CD14-positive monocyte (primary cell): Measurements from ENCODE around the gene CYFIP2. TPM values are rescaled to one million over a fixed set of nuclear protein-coding genes. Genes with fewer than 3 reads are reported as not detected.

Experiments
- DNase-seq, 3 donors: peaks; one replicate each; pipeline ENCODE4 v3.0.0-alpha.2; 2011 to 2022
- H2AFZ ChIP-seq: 2 replicates; pipeline ENCODE4 v1.6.0; 2012; ENCODE audit warnings: mild to moderate bottlenecking, low read depth, low read length, inconsistent platforms; ENCODE audit not compliant: insufficient read depth, poor library complexity, severe bottlenecking
- H3K27ac ChIP-seq, 2 donors: 1 replicate in 1 of 2; 2 replicates in 1 of 2; pipeline ENCODE4 v1.5.1; 2012 to 2013; ENCODE audit warnings: low read length in 2 of 2, control low read depth in 1 of 2, inconsistent platforms in 1 of 2, low read depth in 1 of 2, mild to moderate bottlenecking in 1 of 2
- H3K27me3 ChIP-seq, 2 donors: one replicate each; pipeline versions ENCODE4 v1.6.0 to v1.6.1; 2011 to 2013; ENCODE audit warnings: low read length in 2 of 2; ENCODE audit not compliant: control insufficient read depth in 2 of 2, insufficient read depth in 2 of 2
- H3K36me3 ChIP-seq, 2 donors: replicated peaks in 1 of 2; 1 replicate in 1 of 2; 2 replicates in 1 of 2; pipeline versions ENCODE4 v1.5.1 to v1.6.1; 2012 to 2013; ENCODE audit warnings: low read length in 2 of 2, control low read depth in 1 of 2, inconsistent platforms in 1 of 2, mild to moderate bottlenecking in 1 of 2; ENCODE audit not compliant: insufficient read depth in 2 of 2, control insufficient read depth in 1 of 2
- H3K4me1 ChIP-seq, 2 donors: 1 replicate in 1 of 2; 2 replicates in 1 of 2; pipeline versions ENCODE4 v1.5.1 to v1.6.1; 2012 to 2013; ENCODE audit warnings: low read length in 2 of 2, control low read depth in 1 of 2, inconsistent platforms in 1 of 2, mild to moderate bottlenecking in 1 of 2, moderate library complexity in 1 of 2; ENCODE audit not compliant: insufficient read depth in 2 of 2, control insufficient read depth in 1 of 2
- H3K4me2 ChIP-seq: replicated peaks from 2 replicates; pipeline ENCODE3; 2012; ENCODE audit warnings: low read length, moderate library complexity, mild to moderate bottlenecking; ENCODE audit not compliant: poor library complexity, severe bottlenecking; ENCODE audit errors: extremely low read depth
- H3K4me3 ChIP-seq, 3 experiments: fragments of 200-600 bp in 1 of 3; sonication (generic) in 1 of 3; replicated peaks in 1 of 3; 1 replicate in 2 of 3; 2 replicates in 1 of 3; pipeline ENCODE4 v1.5.1; 2011 to 2013; ENCODE audit warnings: low read length in 3 of 3, mild to moderate bottlenecking in 3 of 3, control low read depth in 2 of 3, low read depth in 2 of 3, inconsistent platforms in 1 of 3, moderate library complexity in 1 of 3
- H3K79me2 ChIP-seq: 2 replicates; pipeline ENCODE4 v1.6.0; 2012; ENCODE audit warnings: mild to moderate bottlenecking, control low read depth, inconsistent platforms, low read length, moderate library complexity; ENCODE audit not compliant: insufficient read depth
- H3K9ac ChIP-seq: 2 replicates; pipeline ENCODE4 v1.6.0; 2017; ENCODE audit warnings: low read length, mild to moderate bottlenecking; ENCODE audit not compliant: insufficient read depth, poor library complexity, severe bottlenecking
- H3K9me3 ChIP-seq, 2 donors: replicated peaks in 1 of 2; 1 replicate in 1 of 2; 2 replicates in 1 of 2; pipeline versions ENCODE4 v1.5.1 to v1.6.1; 2012 to 2013; ENCODE audit warnings: low read length in 2 of 2, control low read depth in 1 of 2; ENCODE audit not compliant: control insufficient read depth in 1 of 2, insufficient read depth in 1 of 2
- H4K20me1 ChIP-seq: 2 replicates; pipeline ENCODE4 v1.6.0; 2012; ENCODE audit warnings: mild to moderate bottlenecking, low read length, control low read depth, moderate library complexity; ENCODE audit not compliant: insufficient read depth
- H3K27ac Mint-ChIP-seq, 7 donors: one replicate each; pipeline ENCODE4 v1.8.0; 2020; ENCODE audit warnings: mild to moderate bottlenecking in 7 of 7, mixed read lengths in 7 of 7, moderate library complexity in 6 of 7, inconsistent platforms in 2 of 7
- H3K27me3 Mint-ChIP-seq, 3 donors: one replicate each; pipeline ENCODE4 v1.8.0; 2021 to 2022; ENCODE audit warnings: low read depth in 3 of 3, mild to moderate bottlenecking in 3 of 3, mixed read lengths in 3 of 3, moderate library complexity in 3 of 3, inconsistent platforms in 1 of 3
- H3K36me3 Mint-ChIP-seq, 2 donors: one replicate each; pipeline ENCODE4 v1.8.0; 2020; ENCODE audit warnings: mixed read lengths in 2 of 2, inconsistent platforms in 1 of 2, mild to moderate bottlenecking in 1 of 2
- H3K4me1 Mint-ChIP-seq: one replicate; pipeline ENCODE4 v1.8.0; 2020; ENCODE audit warnings: mild to moderate bottlenecking, mixed read lengths
- H3K4me3 Mint-ChIP-seq, 2 donors: one replicate each; pipeline ENCODE4 v1.8.0; 2020; ENCODE audit warnings: mild to moderate bottlenecking in 2 of 2, mixed read lengths in 2 of 2, moderate library complexity in 1 of 2
- H3K9me3 Mint-ChIP-seq, 7 donors: one replicate each; pipeline ENCODE4 v1.8.0; 2020 to 2022; ENCODE audit warnings: mixed read lengths in 7 of 7, mild to moderate bottlenecking in 6 of 7, moderate library complexity in 6 of 7, inconsistent platforms in 2 of 7
- WGBS: methylation state at CpG from one replicate; pipeline ENCODE4 v1.1.5; 2013; ENCODE audit warnings: missing lambda C conversion rate; ENCODE audit not compliant: insufficient coverage; 5-methylcytosine and 5-hydroxymethylcytosine counted together
- intact Hi-C, 2 donors: fragments of 100-400 bp; cut with micrococcal nuclease; formaldehyde crosslinking; loops; one replicate each; pipeline versions ENCODE4 v1.15.0 to v1.15.1; 2023
- polyA plus RNA-seq, 3 donors: library from polyadenylated mRNA; depleted of rRNA in 1 of 3; unstranded in 2 of 3; stranded (reverse) in 1 of 3; fragments of 300-500 nt in 2 of 3; fragments of >200 nt in 1 of 3; fragmentation: Illumina TruSeq in 2 of 3; gene quantifications; 1 replicate in 2 of 3; 2 replicates in 1 of 3; pipeline ENCODE4 v1.2.3, GENCODE V29; 2012 to 2021
- TF ChIP-seq, protein P1 (sequence below): fragments of 200-600 bp; IDR thresholded peaks from one replicate; pipeline ENCODE4 v1.8.0; 2022; ENCODE audit warnings: antibody characterized with exemption, mild to moderate bottlenecking

CYFIP2 gene
- polyA plus RNA-seq, 3 donors: 33.6 to 45.6 (median 36.0) TPM

DNA sequence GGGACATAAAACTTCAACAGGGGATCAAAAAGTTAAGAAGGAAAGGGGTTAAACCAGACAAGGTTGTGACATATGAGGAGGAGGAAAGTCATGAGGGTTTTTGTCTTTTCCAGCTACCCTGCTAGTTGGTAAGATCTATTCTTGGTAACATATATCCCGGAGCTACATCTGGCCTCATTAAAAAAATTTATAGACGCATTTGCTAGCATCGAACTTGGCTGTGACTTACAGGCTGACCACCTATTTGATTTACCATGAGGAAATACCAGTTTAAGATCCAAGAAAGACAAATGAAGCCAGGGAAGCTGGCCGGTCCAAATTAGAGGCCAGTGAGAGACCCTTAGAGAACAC is 106.5 kb downstream of the CYFIP2 start:
- 97% methylated on average over 3 of the region's 4 CpGs for WGBS
- Mint-ChIP-seq H3K4me3 (no peak overlapping the region), H3K36me3 (peaks cover 61 to 63% of the 10 kb centered on the region in 2 donors), H3K4me1 (no peaks in the 10 kb centered on the region), H3K27me3 (peaks cover 0 to 2% (median 2%) of the 10 kb centered on the region in 3 donors), H3K9me3 (no peaks in the 10 kb centered on the region), H3K27ac (no peak overlapping the region)
- no peak overlapping the region for H3K9ac ChIP-seq
- H3K79me2 ChIP-seq: no peaks in the 10 kb centered on the region
- H3K4me3 ChIP-seq: no peak overlapping the region
- no peaks in the 10 kb centered on the region for H3K4me1 ChIP-seq
- intact Hi-C loops: no loop called here
- no peaks in the 10 kb centered on the region for H3K9me3 ChIP-seq
- no peaks in the 10 kb centered on the region for H3K27me3 ChIP-seq
- H4K20me1 ChIP-seq: no peaks in the 10 kb centered on the region
- H3K36me3 ChIP-seq: peaks cover 10 to 82% of the 10 kb centered on the region in 2 donors
- DNase-seq: no peak
- H3K27ac ChIP-seq: no peak overlapping the region
- H3K4me2 ChIP-seq: no peak overlapping the region
- no peak overlapping the region for H2AFZ ChIP-seq
- TF ChIP-seq, protein P1, sequence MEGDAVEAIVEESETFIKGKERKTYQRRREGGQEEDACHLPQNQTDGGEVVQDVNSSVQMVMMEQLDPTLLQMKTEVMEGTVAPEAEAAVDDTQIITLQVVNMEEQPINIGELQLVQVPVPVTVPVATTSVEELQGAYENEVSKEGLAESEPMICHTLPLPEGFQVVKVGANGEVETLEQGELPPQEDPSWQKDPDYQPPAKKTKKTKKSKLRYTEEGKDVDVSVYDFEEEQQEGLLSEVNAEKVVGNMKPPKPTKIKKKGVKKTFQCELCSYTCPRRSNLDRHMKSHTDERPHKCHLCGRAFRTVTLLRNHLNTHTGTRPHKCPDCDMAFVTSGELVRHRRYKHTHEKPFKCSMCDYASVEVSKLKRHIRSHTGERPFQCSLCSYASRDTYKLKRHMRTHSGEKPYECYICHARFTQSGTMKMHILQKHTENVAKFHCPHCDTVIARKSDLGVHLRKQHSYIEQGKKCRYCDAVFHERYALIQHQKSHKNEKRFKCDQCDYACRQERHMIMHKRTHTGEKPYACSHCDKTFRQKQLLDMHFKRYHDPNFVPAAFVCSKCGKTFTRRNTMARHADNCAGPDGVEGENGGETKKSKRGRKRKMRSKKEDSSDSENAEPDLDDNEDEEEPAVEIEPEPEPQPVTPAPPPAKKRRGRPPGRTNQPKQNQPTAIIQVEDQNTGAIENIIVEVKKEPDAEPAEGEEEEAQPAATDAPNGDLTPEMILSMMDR: no peak

DNA sequence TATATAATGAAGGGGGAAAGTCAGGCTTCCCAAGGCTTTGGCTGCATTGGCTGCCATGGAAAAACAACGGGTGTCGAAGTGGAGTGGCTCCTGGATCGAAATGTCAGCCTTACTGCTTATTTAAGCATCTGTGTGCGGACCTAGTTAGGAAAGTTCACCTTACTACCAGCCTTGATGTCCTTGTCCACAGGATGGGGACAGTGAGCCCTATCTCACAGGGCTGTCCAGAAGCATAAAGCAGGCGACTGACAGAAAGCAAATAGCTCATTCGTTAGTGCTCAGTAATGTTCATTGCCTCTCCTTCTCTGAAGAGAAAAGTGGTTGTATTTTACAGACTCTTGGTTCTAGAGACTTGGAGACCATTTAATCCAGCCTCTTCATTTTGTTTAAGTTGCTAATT is 112.6 kb downstream of the CYFIP2 start:
- no peak for DNase-seq
- H4K20me1 ChIP-seq: no peaks in the 10 kb centered on the region

More for the DNA sequence above, 112.6 kb downstream of the CYFIP2 start:
- Histone ChIP-seq H3K9me3 (no peaks in the 10 kb centered on the region), H3K27ac (no peak overlapping the region), H3K4me3 (no peak overlapping the region), H3K79me2 (no peaks in the 10 kb centered on the region), H3K4me1 (no peaks in the 10 kb centered on the region), H3K36me3 (peaks cover 13 to 65% of the 10 kb centered on the region in 2 donors), H3K4me2 (no peak overlapping the region), H3K9ac (no peak overlapping the region), H2AFZ (no peak overlapping the region), H3K27me3 (no peaks in the 10 kb centered on the region)
- 100% methylated on average over 5 of the region's 6 CpGs for WGBS
- Mint-ChIP-seq H3K9me3 (no peaks in the 10 kb centered on the region), H3K27me3 (peaks cover 0 to 2% (median 0%) of the 10 kb centered on the region in 3 donors), H3K27ac (no peak overlapping the region), H3K36me3 (peaks cover 38 to 57% of the 10 kb centered on the region in 2 donors), H3K4me3 (no peak overlapping the region), H3K4me1 (no peaks in the 10 kb centered on the region)
- TF ChIP-seq, protein P1: no peak
- intact Hi-C loops: no loop called here
